Activated CD4-positive, alpha-beta T cell treated with anti-CD3 and anti-CD28 coated beads for 4 hours (primary cell): Measurements from ENCODE around the gene SUFU.

Experiments
- DNase-seq, 2 donors: peaks; one replicate each; pipeline ENCODE4 v3.0.0-alpha.2; 2020

Gene SUFU

GRCh38 chr10:102620591-102621442, 117.0 kb downstream of the SUFU start:
- DNase-seq: no peak

- no peak for DNase-seq
Measured at GRCh38 chr10:102621443-102622325, 117.9 kb downstream of the SUFU start.

GRCh38 chr10:102624094-102624493, 120.3 kb downstream of the SUFU start:
- no peak for DNase-seq

GRCh38 chr10:102624751-102625645, 121.2 kb downstream of the SUFU start:
- DNase-seq: no peak

- DNase-seq: no peak
Measured at GRCh38 chr10:102626026-102626685, 122.4 kb downstream of the SUFU start.

- no peak for DNase-seq
Measured at GRCh38 chr10:102627291-102627735, 123.5 kb downstream of the SUFU start.

- DNase-seq: no peak
Measured at GRCh38 chr10:102627736-102628293, 124.0 kb downstream of the SUFU start.

- no peak for DNase-seq
Measured at GRCh38 chr10:102628451-102628911, 124.7 kb downstream of the SUFU start.

- no peak for DNase-seq
Measured at GRCh38 chr10:102629661-102630614, 126.2 kb downstream of the SUFU start.

GRCh38 chr10:102630663-102631062, 126.9 kb downstream of the SUFU start:
- DNase-seq: no peak

GRCh38 chr10:102631525-102632393, 128.0 kb downstream of the SUFU start:
- DNase-seq: no peak

GRCh38 chr10:102632394-102633111, 128.8 kb downstream of the SUFU start:
- DNase-seq: no peak

GRCh38 chr10:102633287-102633686, 129.5 kb downstream of the SUFU start:
- no peak for DNase-seq

- DNase-seq: no peak
Measured at GRCh38 chr10:102633848-102634247, 130.1 kb downstream of the SUFU start.

- DNase-seq: no peak
Measured at GRCh38 chr10:102634686-102635085, 130.9 kb downstream of the SUFU start.

GRCh38 chr10:102635377-102635776, 131.6 kb downstream of the SUFU start:
- DNase-seq: no peak

GRCh38 chr10:102639537-102639936, 135.8 kb downstream of the SUFU start:
- no peak for DNase-seq

- no peak for DNase-seq
Measured at GRCh38 chr10:102641402-102641801, 137.6 kb downstream of the SUFU start.
